KOPT-K1 (cell line): ENCODE data around the gene ANKMY1.

ENCODE experiments used
- H3K27ac ChIP-seq: fragments of 200-600 bp; sonication (generic); 2 replicates; pipeline ENCODE4 v1.5.1; 2016; ENCODE audit warnings: antibody characterized with exemption, mild to moderate bottlenecking, low read depth, low read length; ENCODE audit not compliant: poor library complexity, severe bottlenecking
- H3K36me3 ChIP-seq: fragments of 200-600 bp; sonication (generic); 2 replicates; pipeline ENCODE4 v1.5.1; 2017; ENCODE audit warnings: antibody characterized with exemption, mild to moderate bottlenecking, low read length, moderate library complexity; ENCODE audit not compliant: insufficient read depth
- H3K9me3 ChIP-seq: fragments of 200-600 bp; sonication (generic); 2 replicates; pipeline ENCODE4 v1.5.1; 2017; ENCODE audit warnings: antibody characterized with exemption, low read length, mild to moderate bottlenecking; ENCODE audit not compliant: insufficient read depth, poor library complexity, severe bottlenecking

Gene ANKMY1

GRCh38 chr2:240509667-240510512 lies 47.9 kb downstream of the ANKMY1 start:
- Histone ChIP-seq H3K27ac (no peak overlapping the region), H3K9me3 (no peaks in the 10 kb centered on the region), H3K36me3 (peaks cover 32% of the 10 kb centered on the region)

- Histone ChIP-seq H3K9me3 (no peaks in the 10 kb centered on the region), H3K27ac (no peak overlapping the region), H3K36me3 (peaks cover 33% of the 10 kb centered on the region)
Observed at GRCh38 chr2:240508832-240509545, 48.8 kb downstream of the ANKMY1 start.

DNA sequence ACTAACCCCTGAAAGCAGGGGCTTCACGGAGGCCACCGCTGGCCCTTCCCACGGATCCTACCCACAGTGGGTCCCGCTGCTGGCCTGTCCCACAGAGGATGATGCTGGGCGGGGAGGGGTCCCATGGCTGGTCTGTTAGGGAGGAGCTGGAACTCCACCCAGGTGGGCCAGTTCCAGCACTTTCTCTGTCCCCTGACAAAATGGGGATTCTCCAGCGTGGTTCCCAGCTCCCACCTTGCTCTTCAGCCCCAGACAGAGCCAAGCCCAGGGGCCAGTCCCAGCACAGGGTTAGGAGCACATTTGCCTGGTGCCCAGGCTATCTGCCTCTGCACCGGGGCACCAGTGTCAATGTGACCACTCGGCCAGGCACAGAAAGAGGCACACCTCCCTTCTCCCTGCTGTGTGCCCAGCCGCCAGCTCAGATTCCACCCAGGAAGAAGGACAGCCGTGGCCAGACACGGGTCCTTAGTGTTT lies 50.0 kb downstream of the ANKMY1 start:
- no peaks in the 10 kb centered on the region for H3K9me3 ChIP-seq
- peaks cover 34% of the 10 kb centered on the region for H3K36me3 ChIP-seq
- H3K27ac ChIP-seq = no peak overlapping the region

DNA sequence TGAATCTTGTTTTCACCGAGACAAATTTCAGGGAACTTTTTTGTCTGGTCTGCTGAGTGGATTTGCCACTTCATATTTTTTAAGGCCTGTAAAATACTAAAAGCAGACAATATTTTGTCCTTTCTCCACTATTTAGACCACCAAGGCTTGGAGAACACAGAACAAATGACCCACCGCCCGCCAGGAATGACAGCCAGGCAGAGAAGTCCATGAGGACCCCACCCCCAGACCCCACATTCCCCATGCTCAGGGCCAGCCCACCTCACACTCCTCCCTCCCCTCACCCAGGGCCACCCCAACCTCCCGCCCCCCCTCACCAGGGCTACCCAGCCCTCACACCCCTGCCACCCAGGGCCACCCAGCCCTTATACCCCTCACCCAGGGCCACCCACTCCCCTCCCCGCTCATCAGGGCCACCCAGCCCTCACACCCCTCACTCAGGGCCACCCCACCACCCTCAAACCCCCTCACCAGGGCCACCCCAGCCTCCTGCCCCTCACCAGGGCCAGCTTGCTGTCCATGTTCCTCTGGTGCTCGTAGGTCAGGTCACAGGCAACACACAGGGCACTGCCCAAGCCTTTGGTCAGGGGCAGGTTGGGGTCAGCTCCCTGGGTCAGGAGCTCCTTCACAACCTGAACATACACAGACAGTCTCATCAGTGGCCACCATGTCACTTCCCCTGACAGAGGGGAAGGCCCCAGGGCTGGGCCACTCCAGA lies 50.6 kb downstream of the ANKMY1 start:
- Histone ChIP-seq H3K27ac (no peak overlapping the region), H3K9me3 (no peaks in the 10 kb centered on the region), H3K36me3 (peaks cover 28% of the 10 kb centered on the region)

DNA sequence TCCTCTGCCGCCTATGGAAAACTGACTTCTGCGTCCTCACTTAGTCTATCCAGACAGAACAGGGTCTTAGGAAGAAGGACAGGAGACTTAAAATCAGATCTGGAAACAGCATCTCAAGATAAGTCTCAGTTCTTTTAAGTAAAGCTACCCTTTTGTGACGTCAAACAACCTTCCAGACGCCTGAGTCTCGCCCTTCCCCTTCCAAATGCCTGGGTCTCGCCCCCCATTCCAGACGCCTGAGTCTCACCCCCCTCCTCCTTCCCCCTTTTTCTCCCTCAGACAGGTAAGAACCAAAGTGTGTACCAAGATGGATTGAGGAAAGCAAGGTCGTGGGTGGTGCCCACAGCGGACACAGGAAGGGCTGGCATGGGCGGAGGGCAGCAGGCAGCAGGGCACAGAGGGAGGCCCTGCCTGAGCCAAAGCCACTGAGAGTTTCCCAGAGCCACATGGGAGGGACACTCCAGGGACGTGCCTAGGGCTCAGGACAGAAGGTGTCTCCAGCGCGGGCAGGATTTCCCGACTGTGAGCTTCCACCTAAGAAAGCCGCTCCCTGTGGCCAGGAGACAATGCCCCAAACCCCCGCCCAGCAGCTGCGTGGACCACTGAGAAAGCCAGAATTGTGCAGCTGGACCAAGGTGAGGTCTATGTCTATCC lies 51.3 kb downstream of the ANKMY1 start:
- Histone ChIP-seq H3K36me3 (peaks cover 21% of the 10 kb centered on the region), H3K27ac (no peak overlapping the region), H3K9me3 (no peaks in the 10 kb centered on the region)

DNA sequence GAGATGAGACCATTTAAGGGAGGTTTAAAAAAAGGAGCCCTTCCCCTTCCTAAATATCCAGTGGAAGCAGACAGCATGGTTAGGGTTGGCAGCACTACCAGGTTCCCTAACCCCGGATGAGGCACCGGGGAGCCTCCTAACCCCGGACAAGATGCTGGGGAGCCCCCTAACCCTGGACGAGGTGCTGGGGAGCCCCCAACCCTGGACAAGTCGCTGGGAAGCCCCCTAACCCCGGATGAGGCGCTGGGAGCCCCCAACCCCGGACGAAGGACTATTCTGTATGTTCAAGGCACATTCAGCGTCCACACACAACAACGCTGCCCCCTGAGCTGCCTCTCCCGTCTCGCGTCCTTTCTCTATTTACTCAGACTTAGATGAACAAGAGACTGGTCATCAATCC lies 51.9 kb downstream of the ANKMY1 start:
- Histone ChIP-seq H3K9me3 (no peaks in the 10 kb centered on the region), H3K36me3 (peaks cover 18% of the 10 kb centered on the region), H3K27ac (no peak overlapping the region)

GRCh38 chr2:240503848-240504247 lies 53.9 kb downstream of the ANKMY1 start:
- no peaks in the 10 kb centered on the region for H3K9me3 ChIP-seq
- peaks cover 39% of the 10 kb centered on the region for H3K36me3 ChIP-seq
- no peak overlapping the region for H3K27ac ChIP-seq

- H3K36me3 ChIP-seq = peaks cover 43% of the 10 kb centered on the region
- no peak overlapping the region for H3K27ac ChIP-seq
- no peaks in the 10 kb centered on the region for H3K9me3 ChIP-seq
Observed at GRCh38 chr2:240503375-240503774, 54.4 kb downstream of the ANKMY1 start.

DNA sequence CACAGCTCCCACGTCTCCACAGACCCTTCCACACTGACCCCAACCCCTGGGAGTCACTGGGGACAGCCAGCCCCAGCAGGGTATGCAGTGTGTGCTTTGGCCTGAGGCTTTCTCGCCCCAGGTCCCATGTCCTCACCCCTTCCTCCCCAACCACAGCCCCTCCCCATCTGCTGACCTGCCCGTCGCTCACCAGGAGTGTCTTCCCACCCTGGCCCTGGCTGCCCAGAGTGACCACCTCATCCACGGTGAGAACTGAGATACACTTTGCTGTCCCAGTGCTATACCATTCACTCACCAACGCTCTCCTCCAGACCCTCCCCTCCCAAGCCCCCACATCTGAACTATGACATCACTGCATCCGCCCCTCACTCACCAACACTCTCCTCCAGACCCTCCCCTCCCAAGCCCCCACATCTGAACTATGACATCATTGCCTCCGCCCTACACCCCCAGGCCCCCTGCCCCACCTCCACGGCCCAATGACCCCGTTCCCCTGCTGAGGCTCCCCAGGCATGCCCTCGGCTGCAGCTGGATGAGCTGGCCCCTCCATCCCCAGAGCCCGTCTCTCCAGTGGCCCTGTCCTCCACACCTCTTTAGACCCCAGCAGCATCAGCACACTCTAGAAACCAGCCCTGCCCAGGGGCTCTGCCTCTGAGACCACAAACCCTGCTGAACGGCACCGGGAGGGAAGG lies 55.2 kb downstream of the ANKMY1 start:
- Histone ChIP-seq H3K27ac (no peak overlapping the region), H3K9me3 (no peaks in the 10 kb centered on the region), H3K36me3 (peaks cover 51% of the 10 kb centered on the region)

DNA sequence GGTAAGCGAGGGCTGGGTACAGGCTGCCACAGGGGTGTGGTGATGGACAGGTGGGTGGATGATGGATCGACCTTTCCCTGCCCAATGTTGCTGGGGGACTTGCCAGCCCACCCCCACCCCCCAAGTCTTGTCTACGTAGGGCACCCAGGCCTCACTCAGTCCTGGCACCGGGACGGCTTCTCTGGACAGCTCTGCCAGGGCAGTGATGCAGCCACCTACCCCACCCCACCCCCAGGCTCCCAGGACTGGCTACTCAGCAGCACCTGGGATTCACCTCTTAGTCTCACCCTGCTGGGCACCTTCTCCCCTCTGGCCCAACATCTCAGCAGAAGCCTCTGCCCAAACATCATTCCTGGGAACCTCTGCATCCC lies 55.7 kb downstream of the ANKMY1 start:
- Histone ChIP-seq H3K36me3 (peaks cover 56% of the 10 kb centered on the region), H3K27ac (no peak overlapping the region)

GRCh38 chr2:240501531-240501991 lies 56.2 kb downstream of the ANKMY1 start:
- Histone ChIP-seq H3K27ac (no peak overlapping the region), H3K9me3 (no peaks in the 10 kb centered on the region), H3K36me3 (peaks cover 61% of the 10 kb centered on the region)

More for the DNA sequence above, 55.7 kb downstream of the ANKMY1 start:
- no peaks in the 10 kb centered on the region for H3K9me3 ChIP-seq

- peaks cover 67% of the 10 kb centered on the region for H3K36me3 ChIP-seq
- no peaks in the 10 kb centered on the region for H3K9me3 ChIP-seq
- no peak overlapping the region for H3K27ac ChIP-seq
Observed at GRCh38 chr2:240500561-240501423, 57.0 kb downstream of the ANKMY1 start.
